Natural killer cell (primary cell): ENCODE measurements around the gene KRI1. TPM values are rescaled to one million over a fixed set of nuclear protein-coding genes. Genes with fewer than 3 reads are reported as not detected.

Experiments used
- ATAC-seq, 3 donors: fragments of 150-1000 bp in 2 of 3; fragments of 200-7000 bp in 1 of 3; cut with Tn5 transposase; 1 replicate in 1 of 3; 2 replicates in 2 of 3; pipeline ENCODE4 v1.10.0; 2021; ENCODE audit warnings: mild to moderate bottlenecking in 2 of 3, moderate library complexity in 2 of 3
- DNase-seq, 2 donors: peaks; one replicate each; pipeline versions ENCODE4 v3.0.0 to v3.0.0-alpha.2; 2013 to 2021; ENCODE audit warnings: mixed read lengths in 1 of 2
- H3K27ac ChIP-seq: one replicate; pipeline ENCODE4 v1.5.1; 2013; ENCODE audit warnings: mild to moderate bottlenecking, low read length
- H3K27me3 ChIP-seq: one replicate; pipeline ENCODE4 v1.6.1; 2013; ENCODE audit warnings: low read length; ENCODE audit not compliant: control insufficient read depth, insufficient read depth
- H3K36me3 ChIP-seq: one replicate; pipeline ENCODE4 v1.6.1; 2013; ENCODE audit warnings: low read length; ENCODE audit not compliant: control insufficient read depth, insufficient read depth
- H3K4me1 ChIP-seq: one replicate; pipeline ENCODE4 v1.6.1; 2013; ENCODE audit warnings: low read length; ENCODE audit not compliant: control insufficient read depth, insufficient read depth
- H3K4me3 ChIP-seq: one replicate; pipeline ENCODE4 v1.5.1; 2013; ENCODE audit warnings: low read length
- H3K9me3 ChIP-seq: one replicate; pipeline ENCODE4 v1.6.1; 2013; ENCODE audit warnings: low read length; ENCODE audit not compliant: control insufficient read depth, insufficient read depth
- H3K27ac Mint-ChIP-seq, 2 donors: one replicate each; pipeline ENCODE4 v1.8.0; 2022; ENCODE audit warnings: mild to moderate bottlenecking in 2 of 2, mixed read lengths in 2 of 2, moderate library complexity in 1 of 2
- H3K27me3 Mint-ChIP-seq, 2 donors: one replicate each; pipeline ENCODE4 v1.8.0; 2022; ENCODE audit warnings: low read depth in 2 of 2, mixed read lengths in 2 of 2
- H3K36me3 Mint-ChIP-seq: one replicate; pipeline ENCODE4 v1.8.0; 2022; ENCODE audit warnings: mixed read lengths
- H3K4me1 Mint-ChIP-seq, 2 donors: one replicate each; pipeline ENCODE4 v1.8.0; 2022; ENCODE audit warnings: mixed read lengths in 2 of 2
- H3K4me3 Mint-ChIP-seq: one replicate; pipeline ENCODE4 v1.8.0; 2022; ENCODE audit warnings: mild to moderate bottlenecking, moderate library complexity, mixed read lengths
- H3K9me3 Mint-ChIP-seq, 2 donors: one replicate each; pipeline ENCODE4 v1.8.0; 2022; ENCODE audit warnings: mixed read lengths in 2 of 2
- CTCF ChIP-seq: fragments of 200-600 bp; IDR thresholded peaks from one replicate; pipeline ENCODE4 v1.8.0; 2022; ENCODE audit warnings: antibody characterized with exemption
- WGBS: methylation state at CpG from one replicate; pipeline ENCODE4 v1.1.7; 2013; ENCODE audit warnings: missing lambda C conversion rate; ENCODE audit not compliant: insufficient coverage; 5-methylcytosine and 5-hydroxymethylcytosine counted together
- intact Hi-C: fragments of 100-400 bp; cut with micrococcal nuclease; formaldehyde crosslinking; loops from one replicate; pipeline ENCODE4 v1.14.2; 2022
- total RNA-seq, 4 donors: library from RNA; stranded (reverse); fragments of 120-200 nt in 1 of 4; gene quantifications; one replicate each; pipeline versions ENCODE4 v1.2.3 to v1.2.4, GENCODE V29; 2013 to 2022

Gene KRI1
- total RNA-seq, 3 donors from 2014 or later (not counting 1 experiment from before 2014, with no cell fraction given): 36.6 to 53.0 (median 49.5) TPM

GRCh38 chr19:10519421-10519820 is 46.4 kb downstream of the KRI1 start:
- H3K4me1 Mint-ChIP-seq: peaks cover 53 to 54% of the 10 kb centered on the region in 2 donors
- H3K27ac Mint-ChIP-seq: peak overlapping the region; percentile 86 to 91
- H3K4me3 Mint-ChIP-seq: peak overlapping the region; percentile 81
- Histone ChIP-seq H3K4me3 (peak overlapping the region; percentile 97), H3K27me3 (peaks cover 2% of the 10 kb centered on the region), H3K36me3 (peaks cover 8% of the 10 kb centered on the region), H3K4me1 (peaks cover 79% of the 10 kb centered on the region), H3K27ac (peak overlapping the region; percentile 89), H3K9me3 (no peaks in the 10 kb centered on the region)
- H3K36me3 Mint-ChIP-seq: peaks cover 6% of the 10 kb centered on the region
- 65% methylated on average over 7 of the region's 7 CpGs for WGBS
- ATAC-seq: no peak
- peaks cover 0 to 3% of the 10 kb centered on the region in 2 donors for H3K27me3 Mint-ChIP-seq
- intact Hi-C loops: no loop called here
- H3K9me3 Mint-ChIP-seq: no peaks in the 10 kb centered on the region
- no peak for TF ChIP-seq CTCF
- DNase-seq: no peak

GRCh38 chr19:10518444-10519361 is 47.1 kb downstream of the KRI1 start:
- peak overlapping the region; percentile 89 for H3K27ac ChIP-seq
- peak overlapping the region; percentile 86 to 91 for H3K27ac Mint-ChIP-seq

GRCh38 chr19:10517760-10518443 is 47.9 kb downstream of the KRI1 start:
- Mint-ChIP-seq H3K4me3 (peak overlapping the region; percentile 81), H3K4me1 (peaks cover 60 to 67% of the 10 kb centered on the region in 2 donors), H3K36me3 (peaks cover 16% of the 10 kb centered on the region), H3K9me3 (no peaks in the 10 kb centered on the region), H3K27ac (peak overlapping the region; percentile 86 to 91), H3K27me3 (peaks cover 0 to 3% of the 10 kb centered on the region in 2 donors)
- Histone ChIP-seq H3K27me3 (peaks cover 2% of the 10 kb centered on the region), H3K27ac (peak overlapping the region; percentile 89), H3K4me3 (peak overlapping the region; percentile 97), H3K4me1 (peaks cover 80% of the 10 kb centered on the region), H3K36me3 (peaks cover 18% of the 10 kb centered on the region), H3K9me3 (no peaks in the 10 kb centered on the region)
- 3% methylated on average over 27 of the region's 27 CpGs for WGBS
- DNase-seq (peak; percentile 61 to 74), ATAC-seq (peak; percentile 20 to 33 (median 29))
- TF ChIP-seq CTCF: no peak
- intact Hi-C loops: loop anchor here (2.0 kb wide), 1 partner anchor 413 kb away; no protein-coding TSS in a partner anchor

More at GRCh38 chr19:10518444-10519361, 47.1 kb downstream of the KRI1 start:
- peak; percentile 15 to 28 (median 19) for ATAC-seq
- WGBS: 5% methylated on average over 33 of the region's 33 CpGs
- Histone ChIP-seq H3K4me1 (peaks cover 79% of the 10 kb centered on the region), H3K9me3 (no peaks in the 10 kb centered on the region), H3K4me3 (peak overlapping the region; percentile 97), H3K27me3 (peaks cover 2% of the 10 kb centered on the region), H3K36me3 (peaks cover 11% of the 10 kb centered on the region)
- H3K27me3 Mint-ChIP-seq: peaks cover 0 to 3% of the 10 kb centered on the region in 2 donors
- H3K4me3 Mint-ChIP-seq: peak overlapping the region; percentile 81
- peak; percentile 72 to 73 for DNase-seq
- intact Hi-C loops: no loop called here
- H3K4me1 Mint-ChIP-seq: peaks cover 57 to 59% of the 10 kb centered on the region in 2 donors
- peaks cover 8% of the 10 kb centered on the region for H3K36me3 Mint-ChIP-seq
- no peak for TF ChIP-seq CTCF
- H3K9me3 Mint-ChIP-seq: no peaks in the 10 kb centered on the region
